ENCODE measurements around the gene SUSD5.
"Not testable (repeated sequence)": the region's sequence is repeated elsewhere in the genome, so short reads cannot be mapped to it uniquely, and the experiment has no call there.

SUSD5 gene

GRCh38 chr3:33170531-33170930 lies 48.1 kb downstream of the SUSD5 start:
- Histone ChIP-seq H3K27me3 (ENCODE audit: low read depth, low read length) (no peaks in the 10 kb centered on the region), H3K36me3 (ENCODE audit: control insufficient read depth in 1 of 2, insufficient read depth in 2 of 2, low read length in 2 of 2) (no peaks in the 10 kb centered on the region), H3K27ac (ENCODE audit: low read length) (no peak overlapping the region), H3K4me3 (ENCODE audit: low read depth in 1 of 2, low read length in 2 of 2) (no peak overlapping the region), H3K9me3 (ENCODE audit: control insufficient read depth in 1 of 2, low read length in 2 of 2) (no peaks in the 10 kb centered on the region), H3K4me1 (ENCODE audit: control insufficient read depth in 1 of 2, insufficient read depth in 2 of 2, low read length in 2 of 2) (peaks cover 0 to 8% of the 10 kb centered on the region in 2 donors)

GRCh38 chr3:33167716-33168336 lies 50.8 kb downstream of the SUSD5 start:
- H3K36me3 ChIP-seq (ENCODE audit: control insufficient read depth in 1 of 2, insufficient read depth in 2 of 2, low read length in 2 of 2): no peaks in the 10 kb centered on the region
- H3K9me3 ChIP-seq (ENCODE audit: control insufficient read depth in 1 of 2, low read length in 2 of 2): no peaks in the 10 kb centered on the region
- H3K27ac ChIP-seq (ENCODE audit: low read length): no peak overlapping the region
- H3K4me3 ChIP-seq (ENCODE audit: low read depth in 1 of 2, low read length in 2 of 2): no peak overlapping the region
- H3K27me3 ChIP-seq (ENCODE audit: low read depth, low read length): no peaks in the 10 kb centered on the region
- peaks cover 0 to 8% of the 10 kb centered on the region in 2 donors for H3K4me1 ChIP-seq (ENCODE audit: control insufficient read depth in 1 of 2, insufficient read depth in 2 of 2, low read length in 2 of 2)

- no peaks in the 10 kb centered on the region for H3K27me3 ChIP-seq (ENCODE audit: low read depth, low read length)
- no peaks in the 10 kb centered on the region for H3K36me3 ChIP-seq (ENCODE audit: control insufficient read depth in 1 of 2, insufficient read depth in 2 of 2, low read length in 2 of 2)
- H3K27ac ChIP-seq (ENCODE audit: low read length): no peak overlapping the region
- no peaks in the 10 kb centered on the region for H3K9me3 ChIP-seq (ENCODE audit: control insufficient read depth in 1 of 2, low read length in 2 of 2)
- H3K4me1 ChIP-seq (ENCODE audit: control insufficient read depth in 1 of 2, insufficient read depth in 2 of 2, low read length in 2 of 2): peaks cover 0 to 8% of the 10 kb centered on the region in 2 donors
- no peak overlapping the region for H3K4me3 ChIP-seq (ENCODE audit: low read depth in 1 of 2, low read length in 2 of 2)
Measured at GRCh38 chr3:33167284-33167683, 51.3 kb downstream of the SUSD5 start.

- H3K27me3 ChIP-seq (ENCODE audit: low read depth, low read length): no peaks in the 10 kb centered on the region
- H3K9me3 ChIP-seq (ENCODE audit: control insufficient read depth in 1 of 2, low read length in 2 of 2): no peaks in the 10 kb centered on the region
- H3K36me3 ChIP-seq (ENCODE audit: control insufficient read depth in 1 of 2, insufficient read depth in 2 of 2, low read length in 2 of 2): no peaks in the 10 kb centered on the region
- H3K4me1 ChIP-seq (ENCODE audit: control insufficient read depth in 1 of 2, insufficient read depth in 2 of 2, low read length in 2 of 2): peaks cover 0 to 8% of the 10 kb centered on the region in 2 donors
- H3K27ac ChIP-seq (ENCODE audit: low read length): no peak overlapping the region
- no peak overlapping the region for H3K4me3 ChIP-seq (ENCODE audit: low read depth in 1 of 2, low read length in 2 of 2)
Measured at GRCh38 chr3:33166095-33166494, 52.5 kb downstream of the SUSD5 start.

GRCh38 chr3:33165372-33165771 lies 53.2 kb downstream of the SUSD5 start:
- H3K4me1 ChIP-seq (ENCODE audit: control insufficient read depth in 1 of 2, insufficient read depth in 2 of 2, low read length in 2 of 2): peaks cover 0 to 8% of the 10 kb centered on the region in 2 donors

GRCh38 chr3:33162621-33163020 lies 56.0 kb downstream of the SUSD5 start:
- not testable (repeated sequence) for H3K27ac ChIP-seq (ENCODE audit: low read length); H3K27me3 ChIP-seq (ENCODE audit: low read depth, low read length); H3K36me3 ChIP-seq (ENCODE audit: control insufficient read depth in 1 of 2, insufficient read depth in 2 of 2, low read length in 2 of 2); H3K4me3 ChIP-seq (ENCODE audit: low read depth in 1 of 2, low read length in 2 of 2); H3K4me1 ChIP-seq (ENCODE audit: control insufficient read depth in 1 of 2, insufficient read depth in 2 of 2, low read length in 2 of 2); H3K9me3 ChIP-seq (ENCODE audit: control insufficient read depth in 1 of 2, low read length in 2 of 2)

More at GRCh38 chr3:33165372-33165771, 53.2 kb downstream of the SUSD5 start:
- Histone ChIP-seq H3K36me3 (ENCODE audit: control insufficient read depth in 1 of 2, insufficient read depth in 2 of 2, low read length in 2 of 2) (no peaks in the 10 kb centered on the region), H3K4me3 (ENCODE audit: low read depth in 1 of 2, low read length in 2 of 2) (no peak overlapping the region), H3K27me3 (ENCODE audit: low read depth, low read length) (no peaks in the 10 kb centered on the region), H3K9me3 (ENCODE audit: control insufficient read depth in 1 of 2, low read length in 2 of 2) (no peaks in the 10 kb centered on the region), H3K27ac (ENCODE audit: low read length) (no peak overlapping the region)

- Histone ChIP-seq H3K9me3 (ENCODE audit: control insufficient read depth in 1 of 2, low read length in 2 of 2) (no peaks in the 10 kb centered on the region), H3K4me3 (ENCODE audit: low read depth in 1 of 2, low read length in 2 of 2) (no peak overlapping the region), H3K4me1 (ENCODE audit: control insufficient read depth in 1 of 2, insufficient read depth in 2 of 2, low read length in 2 of 2) (peaks cover 0 to 3% of the 10 kb centered on the region in 2 donors), H3K36me3 (ENCODE audit: control insufficient read depth in 1 of 2, insufficient read depth in 2 of 2, low read length in 2 of 2) (no peaks in the 10 kb centered on the region), H3K27me3 (ENCODE audit: low read depth, low read length) (no peaks in the 10 kb centered on the region), H3K27ac (ENCODE audit: low read length) (no peak overlapping the region)
Measured at GRCh38 chr3:33159981-33160380, 58.6 kb downstream of the SUSD5 start.

GRCh38 chr3:33159234-33159633 lies 59.4 kb downstream of the SUSD5 start:
- H3K9me3 ChIP-seq (ENCODE audit: control insufficient read depth in 1 of 2, low read length in 2 of 2): no peaks in the 10 kb centered on the region
- H3K4me1 ChIP-seq (ENCODE audit: control insufficient read depth in 1 of 2, insufficient read depth in 2 of 2, low read length in 2 of 2): peaks cover 0 to 3% of the 10 kb centered on the region in 2 donors
- no peaks in the 10 kb centered on the region for H3K27me3 ChIP-seq (ENCODE audit: low read depth, low read length)
- no peak overlapping the region for H3K27ac ChIP-seq (ENCODE audit: low read length)
- H3K36me3 ChIP-seq (ENCODE audit: control insufficient read depth in 1 of 2, insufficient read depth in 2 of 2, low read length in 2 of 2): no peaks in the 10 kb centered on the region
- H3K4me3 ChIP-seq (ENCODE audit: low read depth in 1 of 2, low read length in 2 of 2): no peak overlapping the region

GRCh38 chr3:33155301-33155700 lies 63.3 kb downstream of the SUSD5 start:
- peaks cover 0 to 3% of the 10 kb centered on the region in 2 donors for H3K4me1 ChIP-seq (ENCODE audit: control insufficient read depth in 1 of 2, insufficient read depth in 2 of 2, low read length in 2 of 2)
- no peak overlapping the region for H3K4me3 ChIP-seq (ENCODE audit: low read depth in 1 of 2, low read length in 2 of 2)
- no peaks in the 10 kb centered on the region for H3K36me3 ChIP-seq (ENCODE audit: control insufficient read depth in 1 of 2, insufficient read depth in 2 of 2, low read length in 2 of 2)
- H3K27ac ChIP-seq (ENCODE audit: low read length): no peak overlapping the region
- H3K27me3 ChIP-seq (ENCODE audit: low read depth, low read length): no peaks in the 10 kb centered on the region
- no peaks in the 10 kb centered on the region for H3K9me3 ChIP-seq (ENCODE audit: control insufficient read depth in 1 of 2, low read length in 2 of 2)

- H3K9me3 ChIP-seq (ENCODE audit: control insufficient read depth in 1 of 2, low read length in 2 of 2): no peaks in the 10 kb centered on the region
- no peaks in the 10 kb centered on the region for H3K36me3 ChIP-seq (ENCODE audit: control insufficient read depth in 1 of 2, insufficient read depth in 2 of 2, low read length in 2 of 2)
- H3K4me1 ChIP-seq (ENCODE audit: control insufficient read depth in 1 of 2, insufficient read depth in 2 of 2, low read length in 2 of 2): peaks cover 0 to 3% of the 10 kb centered on the region in 2 donors
- H3K27ac ChIP-seq (ENCODE audit: low read length): no peak overlapping the region
- H3K4me3 ChIP-seq (ENCODE audit: low read depth in 1 of 2, low read length in 2 of 2): no peak overlapping the region
- H3K27me3 ChIP-seq (ENCODE audit: low read depth, low read length): no peaks in the 10 kb centered on the region
Measured at GRCh38 chr3:33153782-33154181, 64.8 kb downstream of the SUSD5 start.

- no peaks in the 10 kb centered on the region for H3K9me3 ChIP-seq (ENCODE audit: control insufficient read depth in 1 of 2, low read length in 2 of 2)
- no peaks in the 10 kb centered on the region for H3K36me3 ChIP-seq (ENCODE audit: control insufficient read depth in 1 of 2, insufficient read depth in 2 of 2, low read length in 2 of 2)
- H3K4me3 ChIP-seq (ENCODE audit: low read depth in 1 of 2, low read length in 2 of 2): no peak overlapping the region
- H3K27me3 ChIP-seq (ENCODE audit: low read depth, low read length): no peaks in the 10 kb centered on the region
- H3K27ac ChIP-seq (ENCODE audit: low read length): no peak overlapping the region
- peaks cover 0 to 6% of the 10 kb centered on the region in 2 donors for H3K4me1 ChIP-seq (ENCODE audit: control insufficient read depth in 1 of 2, insufficient read depth in 2 of 2, low read length in 2 of 2)
Measured at GRCh38 chr3:33152363-33153360, 65.9 kb downstream of the SUSD5 start.
